ENCODE data around the gene IKZF3.

The IKZF3 gene

DNA sequence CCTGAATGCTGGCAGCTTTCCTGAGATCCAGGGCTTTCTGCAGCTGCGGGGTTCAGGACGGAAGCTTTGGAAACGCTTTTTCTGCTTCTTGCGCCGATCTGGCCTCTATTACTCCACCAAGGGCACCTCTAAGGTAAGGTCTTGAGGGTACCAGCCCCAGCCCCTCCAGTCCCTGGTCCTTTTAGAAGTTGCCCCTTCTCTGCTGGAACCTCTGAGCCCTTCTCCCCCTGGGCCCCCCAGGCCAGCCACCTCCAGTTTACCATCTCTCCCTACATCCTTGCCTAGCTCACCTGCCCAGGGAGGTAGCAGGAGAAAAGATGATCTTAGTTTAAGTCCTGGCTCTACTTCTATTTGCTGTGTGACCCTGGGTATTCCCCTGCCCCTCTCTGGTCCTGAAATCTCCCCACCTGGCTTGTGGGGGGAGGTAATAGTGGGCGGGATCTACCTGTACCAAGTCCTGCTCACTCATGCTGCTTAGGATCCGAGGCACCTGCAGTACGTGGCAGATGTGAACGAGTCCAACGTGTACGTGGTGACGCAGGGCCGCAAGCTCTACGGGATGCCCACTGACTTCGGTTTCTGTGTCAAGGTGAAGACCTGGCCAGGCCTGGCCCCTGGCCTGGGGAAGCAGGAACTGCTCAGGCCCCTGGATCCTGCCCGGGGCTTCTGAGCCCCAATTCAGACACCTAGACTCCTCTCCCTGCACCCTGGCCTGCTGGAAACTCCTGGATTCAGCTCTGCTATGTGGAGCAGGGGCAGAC, 119.9 kb downstream of the IKZF3 start:
- in situ Hi-C loops (cut with HindIII; ENCODE audit: low sequenced_read_pairs): loop anchor here (5.0 kb wide), 1 partner anchor 57 kb away; the partner anchor contains the start of gene PGAP3

DNA sequence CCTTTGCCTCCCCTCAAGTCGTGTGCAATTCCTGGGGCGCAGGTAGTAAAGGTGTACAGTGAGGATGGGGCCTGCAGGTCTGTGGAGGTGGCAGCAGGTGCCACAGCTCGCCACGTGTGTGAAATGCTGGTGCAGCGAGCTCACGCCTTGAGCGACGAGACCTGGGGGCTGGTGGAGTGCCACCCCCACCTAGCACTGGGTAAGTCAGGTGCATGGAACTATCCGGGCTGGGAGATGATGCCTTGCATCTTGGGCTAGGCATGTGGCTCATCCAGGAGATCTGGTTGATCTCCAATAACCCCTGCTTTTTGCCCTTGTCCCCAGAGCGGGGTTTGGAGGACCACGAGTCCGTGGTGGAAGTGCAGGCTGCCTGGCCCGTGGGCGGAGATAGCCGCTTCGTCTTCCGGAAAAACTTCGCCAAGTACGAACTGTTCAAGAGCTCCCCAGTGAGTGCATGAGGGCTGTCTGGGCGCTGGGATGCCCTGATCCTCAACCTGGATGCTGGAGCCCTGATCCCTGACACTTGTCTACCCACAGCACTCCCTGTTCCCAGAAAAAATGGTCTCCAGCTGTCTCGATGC, 121.2 kb downstream of the IKZF3 start:
- in situ Hi-C loops (cut with HindIII; ENCODE audit: low sequenced_read_pairs): loop anchor here (5.0 kb wide), 1 partner anchor 56 kb away; the partner anchor contains the start of gene PGAP3

- in situ Hi-C loops (cut with HindIII; ENCODE audit: low sequenced_read_pairs): loop anchor here (5.0 kb wide), 1 partner anchor 55 kb away; the partner anchor contains the start of gene PGAP3
Measured at GRCh38 chr17:39742126-39742855, 121.8 kb downstream of the IKZF3 start.

DNA sequence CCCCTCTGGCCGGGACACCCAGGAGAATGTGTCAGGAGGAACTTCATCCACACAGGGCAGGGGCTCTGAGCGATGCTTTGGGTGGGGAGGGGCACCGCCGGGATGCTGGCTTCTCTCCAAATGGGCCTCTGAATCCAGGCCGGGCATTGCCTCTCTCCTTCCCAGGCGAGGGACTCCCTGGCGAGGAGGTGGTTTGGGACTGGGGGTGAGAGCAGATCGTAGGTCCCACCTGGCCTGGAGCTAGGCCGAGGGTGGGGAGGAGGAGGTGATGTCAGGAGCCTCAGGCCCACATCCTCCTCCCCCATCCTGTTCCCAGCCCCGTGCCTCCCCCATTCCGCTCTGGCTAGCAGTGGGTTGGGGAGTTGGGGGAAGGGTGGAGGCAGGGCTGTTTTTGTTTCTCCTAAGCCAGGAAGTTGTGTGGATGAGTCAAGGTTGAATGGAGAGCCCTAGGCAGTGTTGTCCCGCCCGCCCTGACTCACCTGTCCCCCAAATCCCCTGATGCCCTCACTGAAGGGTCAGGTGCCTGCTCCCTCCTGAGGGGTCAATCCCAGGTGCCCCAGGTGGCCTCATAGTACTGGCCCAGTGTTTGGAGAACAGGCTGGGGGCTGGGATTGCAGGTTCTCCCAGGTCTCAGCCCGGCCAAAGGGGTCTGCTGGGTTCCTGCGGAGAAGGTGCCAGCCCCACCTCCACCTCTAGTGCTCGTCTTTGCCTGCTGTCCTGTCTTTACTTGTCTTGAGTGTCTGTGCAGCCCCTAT, 123.6 kb downstream of the IKZF3 start:
- in situ Hi-C loops (cut with HindIII; ENCODE audit: low sequenced_read_pairs): loop anchor here (5.0 kb wide), 1 partner anchor 53 kb away; the partner anchor contains the start of gene PGAP3

- in situ Hi-C loops (cut with HindIII; ENCODE audit: low sequenced_read_pairs): loop anchor here (5.0 kb wide), 1 partner anchor 53 kb away; the partner anchor contains the start of gene PGAP3
Measured at GRCh38 chr17:39739885-39740356, 124.2 kb downstream of the IKZF3 start.

DNA sequence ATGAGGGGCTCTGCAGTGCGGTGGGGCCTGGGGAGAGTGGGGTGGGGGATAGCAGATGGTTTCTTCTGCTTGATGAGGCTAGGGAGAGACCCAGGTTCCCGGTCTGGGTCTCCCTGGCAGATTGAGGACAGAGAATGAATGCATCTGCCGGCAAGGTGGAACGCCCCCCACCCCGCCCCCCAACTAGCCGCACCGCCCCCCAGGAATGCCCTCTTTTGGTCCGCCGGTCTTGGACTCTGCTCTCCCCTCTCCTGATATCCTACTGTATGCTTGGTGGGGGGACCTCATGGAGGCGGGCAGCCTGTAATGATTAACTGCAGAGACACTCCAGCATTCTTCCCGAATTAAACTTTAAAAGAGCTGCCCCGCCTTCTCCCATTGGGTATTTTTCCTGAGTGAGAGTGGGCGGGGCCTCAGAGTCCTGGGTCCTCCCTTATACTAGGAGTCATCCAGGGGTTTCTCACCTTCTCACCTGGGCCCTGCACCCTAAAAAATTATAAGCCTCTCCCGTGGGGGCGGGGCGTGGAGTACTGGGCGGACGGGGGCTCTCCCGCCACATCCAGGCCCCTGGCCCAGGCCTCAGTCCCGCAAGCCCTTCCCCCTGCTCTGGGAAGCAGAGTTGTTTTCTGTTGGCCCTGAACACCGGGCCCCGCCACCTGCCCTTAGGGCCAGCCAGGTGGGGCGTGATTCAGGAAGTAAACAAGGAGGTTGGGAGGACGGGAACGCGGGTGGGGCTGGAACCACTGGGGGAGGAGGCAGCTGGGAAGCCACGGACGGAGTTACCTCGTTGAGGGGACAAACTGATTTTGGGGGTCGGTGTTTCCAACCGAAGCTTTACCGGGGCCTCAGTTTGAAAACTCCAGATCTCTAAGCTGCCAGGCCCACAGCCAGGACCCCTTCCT, 124.9 kb downstream of the IKZF3 start:
- in situ Hi-C loops (cut with HindIII; ENCODE audit: low sequenced_read_pairs): no loop called here

- in situ Hi-C loops (cut with HindIII; ENCODE audit: low sequenced_read_pairs): no loop called here
Measured at GRCh38 chr17:39738568-39738901, 125.6 kb downstream of the IKZF3 start.

DNA sequence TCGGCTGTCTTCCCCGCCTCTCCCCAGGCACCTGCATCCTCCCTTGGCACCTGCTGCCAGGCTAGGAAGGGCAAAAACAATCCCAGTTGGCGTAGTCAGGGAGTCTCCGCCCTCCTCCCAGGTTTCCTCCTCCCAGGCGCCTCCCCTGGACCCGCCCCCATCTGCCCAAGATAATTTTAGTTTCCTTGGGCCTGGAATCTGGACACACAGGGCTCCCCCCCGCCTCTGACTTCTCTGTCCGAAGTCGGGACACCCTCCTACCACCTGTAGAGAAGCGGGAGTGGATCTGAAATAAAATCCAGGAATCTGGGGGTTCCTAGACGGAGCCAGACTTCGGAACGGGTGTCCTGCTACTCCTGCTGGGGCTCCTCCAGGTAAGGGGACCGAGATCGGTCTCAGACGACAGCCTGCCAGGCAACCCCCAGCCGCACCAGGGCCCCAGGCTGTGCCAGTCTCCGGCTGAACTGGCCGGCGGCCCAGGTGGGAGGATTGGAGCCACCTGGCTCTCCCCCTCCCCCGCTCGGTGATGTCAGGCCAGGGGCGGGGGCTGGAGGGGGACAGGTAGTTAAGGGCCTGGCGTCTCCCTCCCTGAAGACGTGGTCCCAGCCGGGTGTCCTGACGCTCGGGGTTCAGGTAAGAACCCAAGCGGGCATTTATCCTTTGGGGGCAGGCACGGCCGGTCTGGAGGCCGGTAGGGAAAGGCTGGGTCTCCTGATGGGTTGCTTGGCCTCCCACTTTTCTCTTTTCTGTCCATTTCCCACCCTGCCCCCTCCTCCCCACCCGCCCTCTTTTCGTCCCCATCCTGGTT, 126.1 kb downstream of the IKZF3 start, which contains the start of gene GRB7:
GRB7 (plus strand) TSS at position 179 of the 808 bp plus-strand sequence. CDS start 4,364 bp downstream, outside the sequence.
- in situ Hi-C loops (cut with HindIII; ENCODE audit: low sequenced_read_pairs): no loop called here

- in situ Hi-C loops (cut with HindIII; ENCODE audit: low sequenced_read_pairs): no loop called here
Measured at GRCh38 chr17:39737206-39737759, 126.8 kb downstream of the IKZF3 start.

- in situ Hi-C loops (cut with HindIII; ENCODE audit: low sequenced_read_pairs): no loop called here
Measured at GRCh38 chr17:39736319-39737165, 127.6 kb downstream of the IKZF3 start.

GRCh38 chr17:39735882-39736281, 128.2 kb downstream of the IKZF3 start:
- in situ Hi-C loops (cut with HindIII; ENCODE audit: low sequenced_read_pairs): no loop called here

DNA sequence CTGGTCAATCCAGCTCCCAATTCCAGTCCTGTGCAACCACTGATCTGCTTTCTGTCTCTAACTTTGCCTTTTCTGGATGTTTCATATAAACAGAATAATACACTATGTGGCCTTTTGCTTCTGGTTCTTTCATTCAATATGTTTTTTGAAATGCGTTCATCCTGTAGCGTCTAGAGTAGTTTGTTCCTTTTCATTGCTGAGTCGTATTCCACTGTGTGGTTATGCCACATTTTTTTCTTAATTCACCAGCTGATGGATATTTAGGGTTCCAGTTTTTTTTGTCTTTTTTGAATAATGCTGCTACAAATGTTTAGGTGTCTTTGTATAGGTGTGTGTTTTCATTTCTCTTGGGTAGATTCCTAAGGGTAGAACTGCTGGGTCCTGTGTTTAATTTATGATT, 131.5 kb downstream of the IKZF3 start:
- in situ Hi-C loops (cut with HindIII; ENCODE audit: low sequenced_read_pairs): no loop called here

- in situ Hi-C loops (cut with HindIII; ENCODE audit: low sequenced_read_pairs): no loop called here
Measured at GRCh38 chr17:39730095-39730921, 133.8 kb downstream of the IKZF3 start, which contains the start of gene MIEN1. Gene MIEN1, minus strand, starts transcription at chr17:39730532. Its CDS starts 37 bp downstream, at chr17:39730495.

DNA sequence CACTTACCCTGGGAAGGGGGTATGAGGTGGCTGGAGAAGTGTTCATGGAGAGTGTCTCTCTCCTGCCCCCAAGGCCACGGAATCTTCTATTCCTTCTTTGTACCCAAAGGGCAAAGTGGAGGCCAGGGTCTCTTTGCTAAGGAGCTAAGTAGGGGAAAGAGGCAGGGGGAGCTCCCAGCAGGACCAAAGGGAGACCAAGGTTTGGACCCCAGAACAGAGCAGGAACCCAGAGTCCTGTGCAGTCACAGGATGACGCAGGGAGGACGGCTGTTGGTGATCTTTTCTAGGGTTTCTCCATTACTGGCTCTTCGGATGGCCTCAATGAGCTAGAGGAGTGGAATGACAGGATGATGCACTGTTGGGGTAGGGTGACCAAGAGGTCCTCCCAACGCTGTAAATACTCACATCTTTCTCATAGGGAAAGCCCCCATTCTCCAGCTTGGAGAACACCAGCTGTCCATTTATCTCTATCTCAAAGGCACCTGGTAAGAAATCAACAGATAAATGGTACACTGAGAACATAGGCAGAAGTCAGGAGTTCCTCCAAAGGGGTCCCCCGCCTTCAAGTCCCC, 134.7 kb downstream of the IKZF3 start:
- in situ Hi-C loops (cut with HindIII; ENCODE audit: low sequenced_read_pairs): no loop called here

GRCh38 chr17:39727556-39727955, 136.6 kb downstream of the IKZF3 start:
- in situ Hi-C loops (cut with HindIII; ENCODE audit: low sequenced_read_pairs): no loop called here

GRCh38 chr17:39726617-39727016, 137.5 kb downstream of the IKZF3 start:
- in situ Hi-C loops (cut with HindIII; ENCODE audit: low sequenced_read_pairs): no loop called here
